Keratinocyte (primary cell): ENCODE measurements around the gene ARHGAP1. TPM values are rescaled to one million over a fixed set of nuclear protein-coding genes. Genes with fewer than 3 reads are reported as not detected.

ENCODE experiments used
- DNase-seq: peaks from one replicate; pipeline ENCODE4 v3.0.0-alpha.2; 2011; ENCODE audit warnings: low read depth, missing footprints, low spot score
- FAIRE-seq: peaks from 2 replicates; lab custom pipeline; 2011; peaks lifted over from hg19 to GRCh38; lab: Jason Lieb, UNC
- H2AFZ ChIP-seq: 2 replicates; pipeline ENCODE4 v1.6.0; 2012; ENCODE audit warnings: low read length, control low read depth, inconsistent platforms; ENCODE audit not compliant: control insufficient read depth
- H3K27ac ChIP-seq: 2 replicates; pipeline ENCODE4 v1.5.1; 2011; ENCODE audit warnings: low read length; ENCODE audit not compliant: control insufficient read depth, insufficient read depth
- H3K27me3 ChIP-seq: 3 replicates; pipeline ENCODE4 v1.6.0; 2011; ENCODE audit warnings: low read length; ENCODE audit not compliant: control insufficient read depth, insufficient read depth; ENCODE audit errors: extremely low read depth
- H3K36me3 ChIP-seq, 2 experiments: 2 replicates in 1 of 2; 3 replicates in 1 of 2; pipeline ENCODE4 v1.5.1; 2011; ENCODE audit warnings: low read length in 2 of 2, mild to moderate bottlenecking in 1 of 2; ENCODE audit not compliant: control insufficient read depth in 2 of 2, insufficient read depth in 2 of 2; ENCODE audit errors: extremely low read depth in 1 of 2
- H3K4me1 ChIP-seq: 3 replicates; pipeline ENCODE4 v1.5.1; 2011; ENCODE audit warnings: low read length; ENCODE audit not compliant: control insufficient read depth, insufficient read depth; ENCODE audit errors: extremely low read depth
- H3K4me2 ChIP-seq: 3 replicates; pipeline ENCODE4 v1.6.0; 2011; ENCODE audit warnings: low read depth, low read length; ENCODE audit not compliant: control insufficient read depth, insufficient read depth; ENCODE audit errors: extremely low read depth
- H3K4me3 ChIP-seq, 3 experiments: fragments of 200-600 bp in 1 of 3; sonication (generic) in 1 of 3; 2 replicates in 2 of 3; 3 replicates in 1 of 3; pipeline ENCODE4 v1.5.1; 2011 to 2016; ENCODE audit warnings: low read length in 3 of 3, mild to moderate bottlenecking in 3 of 3, control low read depth in 2 of 3, inconsistent platforms in 1 of 3, low read depth in 1 of 3, mixed read lengths in 1 of 3, mixed run types in 1 of 3, moderate library complexity in 1 of 3; ENCODE audit not compliant: control insufficient read depth in 2 of 3, insufficient read depth in 2 of 3; ENCODE audit errors: extremely low read depth in 1 of 3
- H3K79me2 ChIP-seq: 2 replicates; pipeline ENCODE4 v1.6.0; 2012; ENCODE audit warnings: low read length; ENCODE audit not compliant: control insufficient read depth, insufficient read depth
- H3K9ac ChIP-seq: 3 replicates; pipeline ENCODE4 v1.6.0; 2011; ENCODE audit warnings: low read length; ENCODE audit not compliant: control insufficient read depth, insufficient read depth; ENCODE audit errors: extremely low read depth
- H3K9me1 ChIP-seq: 3 replicates; pipeline ENCODE4 v1.6.0; 2011; ENCODE audit warnings: low read length; ENCODE audit not compliant: control insufficient read depth, insufficient read depth; ENCODE audit errors: extremely low read depth
- H3K9me3 ChIP-seq: 2 replicates; pipeline ENCODE4 v1.5.1; 2012; ENCODE audit warnings: low read depth, low read length; ENCODE audit not compliant: control insufficient read depth
- H4K20me1 ChIP-seq: 3 replicates; pipeline ENCODE4 v1.6.0; 2011; ENCODE audit warnings: low read length; ENCODE audit not compliant: control insufficient read depth, insufficient read depth; ENCODE audit errors: extremely low read depth
- EZH2 ChIP-seq: IDR thresholded peaks from one replicate; pipeline ENCODE4 v1.6.1; 2012; ENCODE audit warnings: inconsistent platforms, mild to moderate bottlenecking, low read length, moderate library complexity
- dilution Hi-C: fragments of 300-500 bp; cut with MboI; formaldehyde crosslinking; loops from one replicate; pipeline ENCODE4 v1.7.0; 2020; ENCODE audit warnings: low sequenced_read_pairs; ENCODE audit not compliant: extremely low pct_ligation_motif_present
- polyA plus RNA-seq, 5 experiments: library from polyadenylated mRNA; depleted of rRNA in 3 of 5; stranded (reverse) in 3 of 5; stranded (forward) in 1 of 5; unstranded in 1 of 5; fragments of >200 nt; gene quantifications; 1 replicate in 1 of 5; 2 replicates in 3 of 5; 3 replicates in 1 of 5; pipeline versions ENCODE4 v1.2.1 to v1.2.3, GENCODE V29; 2011 to 2012; ENCODE audit warnings: missing spikeins in 2 of 5, low read depth in 1 of 5, low replicate concordance in 1 of 5
- TF ChIP-seq, protein P1 (sequence below), 3 experiments: IDR thresholded peaks in 1 of 3; conservative IDR thresholded peaks in 1 of 3; optimal IDR thresholded peaks in 1 of 3; 2 replicates in 2 of 3; 3 replicates in 1 of 3; pipeline versions ENCODE3 to v1.5.1; 2011; ENCODE audit warnings: low read length in 3 of 3, mild to moderate bottlenecking in 3 of 3, moderate library complexity in 2 of 3, control low read depth in 1 of 3, inconsistent platforms in 1 of 3; ENCODE audit not compliant: insufficient read depth in 2 of 3; ENCODE audit errors: extremely low read depth in 1 of 3

ARHGAP1 gene
- polyA plus RNA-seq, 1 donor (not counting 4 experiments of a cell fraction or from before 2014, with no cell fraction given): 19.5 TPM

DNA sequence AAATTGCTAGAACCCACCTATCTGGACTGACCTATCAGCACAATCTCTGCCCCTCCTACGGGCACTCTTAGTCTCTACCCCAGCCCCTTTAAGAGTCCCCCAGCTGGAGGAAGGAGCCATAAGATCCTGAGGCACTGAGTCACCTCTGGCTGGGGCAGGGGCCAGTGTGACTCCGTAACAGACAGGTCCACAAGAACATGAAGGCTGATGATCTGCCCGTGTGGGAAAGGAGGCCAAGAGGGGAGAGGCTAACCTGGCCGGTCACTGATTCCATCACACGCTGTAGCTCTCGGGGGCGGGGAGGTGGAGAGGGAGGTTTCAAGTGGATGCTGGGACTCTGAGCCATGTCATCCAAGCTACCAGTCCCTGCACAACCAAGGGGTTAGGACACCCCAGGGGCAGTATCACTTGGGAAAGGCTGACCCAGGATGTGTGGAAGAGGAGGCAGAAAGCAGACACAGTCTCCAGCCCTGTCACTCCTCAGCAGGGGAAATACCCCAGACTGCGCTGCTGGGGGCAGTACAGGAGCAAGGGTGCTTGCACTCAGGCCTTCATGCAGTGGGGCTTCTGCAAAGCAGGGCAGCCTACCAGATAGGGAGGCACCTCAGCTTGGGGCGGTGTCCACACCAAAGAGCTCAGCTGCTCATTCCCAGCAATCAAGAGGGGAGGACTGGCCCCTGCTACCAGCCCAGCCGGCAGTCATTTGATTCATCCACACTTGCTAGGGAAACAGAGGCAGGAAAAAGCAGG, 22.3 kb downstream of the ARHGAP1 start:
- Histone ChIP-seq H3K27me3 (no peaks in the 10 kb centered on the region), H3K4me2 (no peak overlapping the region), H3K4me1 (peaks cover 25% of the 10 kb centered on the region), H3K79me2 (no peaks in the 10 kb centered on the region), H3K9ac (no peak overlapping the region), H4K20me1 (no peaks in the 10 kb centered on the region), H3K4me3 (no peak overlapping the region), H2AFZ (no peak overlapping the region), H3K27ac (no peak overlapping the region), H3K9me1 (no peaks in the 10 kb centered on the region), H3K36me3 (peaks cover 26 to 39% of the 10 kb centered on the region in 2 experiments), H3K9me3 (no peaks in the 10 kb centered on the region)
- dilution Hi-C loops: no loop called here
- DNase-seq (no peak), FAIRE-seq (no peak)
- TF ChIP-seq EZH2: no peak
- TF ChIP-seq, protein P1, sequence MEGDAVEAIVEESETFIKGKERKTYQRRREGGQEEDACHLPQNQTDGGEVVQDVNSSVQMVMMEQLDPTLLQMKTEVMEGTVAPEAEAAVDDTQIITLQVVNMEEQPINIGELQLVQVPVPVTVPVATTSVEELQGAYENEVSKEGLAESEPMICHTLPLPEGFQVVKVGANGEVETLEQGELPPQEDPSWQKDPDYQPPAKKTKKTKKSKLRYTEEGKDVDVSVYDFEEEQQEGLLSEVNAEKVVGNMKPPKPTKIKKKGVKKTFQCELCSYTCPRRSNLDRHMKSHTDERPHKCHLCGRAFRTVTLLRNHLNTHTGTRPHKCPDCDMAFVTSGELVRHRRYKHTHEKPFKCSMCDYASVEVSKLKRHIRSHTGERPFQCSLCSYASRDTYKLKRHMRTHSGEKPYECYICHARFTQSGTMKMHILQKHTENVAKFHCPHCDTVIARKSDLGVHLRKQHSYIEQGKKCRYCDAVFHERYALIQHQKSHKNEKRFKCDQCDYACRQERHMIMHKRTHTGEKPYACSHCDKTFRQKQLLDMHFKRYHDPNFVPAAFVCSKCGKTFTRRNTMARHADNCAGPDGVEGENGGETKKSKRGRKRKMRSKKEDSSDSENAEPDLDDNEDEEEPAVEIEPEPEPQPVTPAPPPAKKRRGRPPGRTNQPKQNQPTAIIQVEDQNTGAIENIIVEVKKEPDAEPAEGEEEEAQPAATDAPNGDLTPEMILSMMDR (optimal IDR thresholded peaks at IDR 0.05 in 1 of 3, IDR thresholded peaks at IDR 0.05 in 1 of 3, conservative IDR thresholded peaks at IDR 0.05 in 1 of 3; ENCODE audit: extremely low read depth in 1 of 3, insufficient read depth in 2 of 3, low read length in 3 of 3): peak in 1 of 3 experiments; percentile 22

DNA sequence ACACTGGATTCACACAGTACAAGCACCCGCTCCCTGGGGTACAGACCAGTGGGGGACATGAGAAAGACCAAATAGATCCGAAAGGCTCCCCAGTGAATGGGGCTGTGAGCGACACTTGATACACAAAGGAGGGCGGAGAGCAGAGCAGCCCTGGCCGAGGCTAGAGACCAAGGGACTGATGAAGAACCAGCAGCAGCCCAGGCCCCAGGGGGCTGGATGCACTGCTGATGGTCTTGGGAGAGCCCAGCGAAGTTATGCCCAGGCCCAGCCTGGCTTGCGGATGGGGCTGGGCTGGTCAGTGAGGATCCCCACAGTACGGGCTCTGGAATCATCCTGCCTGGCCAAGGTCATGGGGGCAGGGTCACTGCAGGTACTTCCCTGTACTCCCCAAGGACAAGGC, 23.2 kb downstream of the ARHGAP1 start:
- peaks cover 33 to 42% of the 10 kb centered on the region in 2 experiments for H3K36me3 ChIP-seq
- H3K9me3 ChIP-seq: no peaks in the 10 kb centered on the region
- H4K20me1 ChIP-seq: no peaks in the 10 kb centered on the region
- no peaks in the 10 kb centered on the region for H3K9me1 ChIP-seq
- dilution Hi-C loops: no loop called here
- DNase-seq (no peak), FAIRE-seq (no peak)
- no peak overlapping the region for H3K4me2 ChIP-seq
- H3K27me3 ChIP-seq: no peaks in the 10 kb centered on the region
- TF ChIP-seq EZH2: no peak
- TF ChIP-seq, protein P1 (optimal IDR thresholded peaks at IDR 0.05 in 1 of 3, IDR thresholded peaks at IDR 0.05 in 1 of 3, conservative IDR thresholded peaks at IDR 0.05 in 1 of 3; ENCODE audit: extremely low read depth in 1 of 3, insufficient read depth in 2 of 3, low read length in 3 of 3): no peak
- no peak overlapping the region for H2AFZ ChIP-seq
- peaks cover 20% of the 10 kb centered on the region for H3K4me1 ChIP-seq
- H3K27ac ChIP-seq: no peak overlapping the region
- H3K4me3 ChIP-seq: no peak overlapping the region
- no peaks in the 10 kb centered on the region for H3K79me2 ChIP-seq
- H3K9ac ChIP-seq: no peak overlapping the region
